RPMI7951 (cell line): ENCODE results near the gene TBC1D20. TPM values are rescaled to one million over a fixed set of nuclear protein-coding genes. Genes with fewer than 3 reads are reported as not detected.
"Not testable (repeated sequence)": the region's sequence is repeated elsewhere in the genome, so short reads cannot be mapped to it uniquely, and the experiment has no call there.

Source experiments
- DNase-seq: peaks from one replicate; pipeline ENCODE4 v3.0.0-alpha.2; 2012; ENCODE audit warnings: low read depth
- total RNA-seq: library from RNA; depleted of rRNA; stranded (reverse); fragments of >200 nt; shearing (Covaris generic); gene quantifications from 2 replicates; pipeline ENCODE4 v1.2.3, GENCODE V29; 2014; rRNA removed

The TBC1D20 gene
- total RNA-seq, 1 experiment from 2014 or later, result 35.3 TPM

DNA sequence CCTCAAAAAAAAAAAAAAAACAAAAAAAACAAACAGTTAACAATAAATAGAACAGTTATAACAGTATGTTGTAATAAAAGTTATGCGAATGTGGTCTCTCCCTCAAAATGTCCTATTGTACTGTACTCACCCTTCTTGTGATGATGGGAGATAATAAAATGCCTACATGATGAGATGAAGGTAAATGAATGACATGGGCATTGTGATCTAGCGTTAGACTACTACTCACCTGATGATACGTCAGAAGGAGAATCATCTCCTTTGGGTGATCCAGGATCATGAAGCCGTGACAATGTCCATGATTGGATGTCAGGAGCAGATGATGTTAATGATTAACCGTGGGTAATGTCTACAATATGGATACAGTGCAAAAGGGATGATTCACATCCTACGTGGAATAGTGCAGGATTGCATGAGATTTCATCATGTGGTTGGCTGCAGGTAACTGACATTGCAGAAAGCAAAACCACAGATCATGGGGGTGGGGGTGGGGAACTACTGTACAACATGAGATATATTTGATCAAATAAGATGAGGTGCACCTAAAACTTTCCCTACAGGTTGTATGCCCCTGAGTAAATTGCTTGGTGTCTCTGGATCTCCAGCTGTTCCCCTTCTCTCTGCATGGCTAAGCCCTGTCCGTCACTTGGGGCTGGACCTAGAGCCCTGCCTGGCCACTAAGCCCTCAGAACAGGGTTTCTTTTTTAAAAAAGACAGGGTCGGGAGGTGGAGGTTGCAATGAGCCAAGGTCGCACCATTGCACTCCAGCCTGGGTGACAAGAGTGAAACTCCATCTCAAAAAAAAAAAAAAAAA, 60.4 kb downstream of the TBC1D20 start:
- peak; percentile 44 for DNase-seq

DNA sequence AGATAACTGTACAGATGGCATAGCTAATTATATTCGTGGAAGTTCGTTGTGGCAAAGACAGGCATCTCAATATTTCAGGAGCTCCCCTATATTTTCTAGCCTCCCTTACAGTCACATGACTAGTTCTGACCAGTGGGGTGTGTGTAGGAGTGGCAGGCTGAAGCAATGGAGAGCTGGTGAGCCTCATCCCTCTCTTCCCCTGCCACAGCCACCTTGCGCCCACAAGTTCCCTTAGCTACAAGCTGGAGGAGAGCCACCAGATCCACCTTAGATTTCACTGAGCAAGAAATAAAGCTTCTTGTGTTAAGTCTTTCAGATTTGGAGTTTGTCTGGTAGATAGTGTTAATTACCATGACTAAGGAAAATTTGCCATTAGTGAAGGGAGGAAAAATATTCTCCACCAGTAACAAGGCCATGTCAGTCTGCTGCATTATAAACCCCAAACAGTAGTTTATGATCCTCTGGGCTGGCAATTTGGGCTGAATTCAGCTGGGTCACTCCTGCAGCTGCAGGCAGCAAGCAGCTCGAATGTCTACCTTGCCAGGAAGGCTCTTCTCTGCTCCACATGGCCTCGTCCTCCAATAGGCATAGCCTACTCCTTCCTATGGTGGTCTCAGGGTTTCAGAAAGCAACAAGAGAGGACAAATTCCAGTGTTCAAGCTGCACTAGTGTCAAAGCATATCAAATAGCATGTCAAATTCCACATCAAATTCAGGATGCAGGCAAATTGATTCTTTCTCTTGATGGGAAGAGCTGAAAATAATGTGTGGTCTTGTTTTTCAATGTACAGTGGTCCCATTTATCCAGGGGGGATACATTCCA, 61.7 kb downstream of the TBC1D20 start:
- DNase-seq, result no peak

DNA sequence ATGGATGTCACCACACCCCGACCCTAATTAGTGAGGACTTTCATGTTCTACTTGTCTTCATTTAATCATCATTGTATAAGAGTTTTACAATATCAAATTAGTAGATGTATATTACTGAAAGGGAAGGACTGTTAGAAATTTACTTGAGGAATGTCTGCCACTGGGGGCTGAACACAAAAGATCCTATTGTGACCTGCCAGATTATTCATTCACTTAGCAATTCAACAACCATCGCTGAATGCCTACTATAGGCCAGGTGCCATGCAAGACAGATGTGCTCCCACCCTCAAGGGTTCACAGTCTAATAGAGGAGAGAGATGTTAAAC, 62.2 kb downstream of the TBC1D20 start:
- DNase-seq, result no peak

DNA sequence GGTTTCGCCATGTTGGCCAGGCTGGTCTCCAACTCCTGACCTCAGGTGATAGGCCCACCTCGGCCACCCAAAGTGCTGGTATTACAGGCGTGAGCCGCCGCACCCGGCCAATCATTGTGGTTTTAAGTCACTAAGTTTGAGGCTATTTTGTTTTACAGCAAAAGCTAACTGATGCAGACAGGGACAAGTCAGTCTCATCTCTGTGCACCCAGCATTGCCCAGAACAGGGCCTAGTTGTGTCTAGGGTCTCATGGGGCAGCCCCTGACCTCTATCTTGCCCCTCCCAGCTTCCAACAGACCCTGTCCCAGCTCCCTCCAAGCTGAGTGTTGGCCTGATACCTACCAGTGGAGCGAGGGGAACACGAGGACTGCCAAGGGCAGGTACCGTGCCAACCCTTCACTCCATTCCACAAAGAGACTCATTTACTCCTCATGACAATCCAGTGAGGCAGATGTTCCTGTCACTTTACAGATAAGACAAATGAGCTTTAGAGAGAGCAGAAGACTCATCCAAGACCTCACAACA, 63.1 kb downstream of the TBC1D20 start:
- DNase-seq, result no peak

DNA sequence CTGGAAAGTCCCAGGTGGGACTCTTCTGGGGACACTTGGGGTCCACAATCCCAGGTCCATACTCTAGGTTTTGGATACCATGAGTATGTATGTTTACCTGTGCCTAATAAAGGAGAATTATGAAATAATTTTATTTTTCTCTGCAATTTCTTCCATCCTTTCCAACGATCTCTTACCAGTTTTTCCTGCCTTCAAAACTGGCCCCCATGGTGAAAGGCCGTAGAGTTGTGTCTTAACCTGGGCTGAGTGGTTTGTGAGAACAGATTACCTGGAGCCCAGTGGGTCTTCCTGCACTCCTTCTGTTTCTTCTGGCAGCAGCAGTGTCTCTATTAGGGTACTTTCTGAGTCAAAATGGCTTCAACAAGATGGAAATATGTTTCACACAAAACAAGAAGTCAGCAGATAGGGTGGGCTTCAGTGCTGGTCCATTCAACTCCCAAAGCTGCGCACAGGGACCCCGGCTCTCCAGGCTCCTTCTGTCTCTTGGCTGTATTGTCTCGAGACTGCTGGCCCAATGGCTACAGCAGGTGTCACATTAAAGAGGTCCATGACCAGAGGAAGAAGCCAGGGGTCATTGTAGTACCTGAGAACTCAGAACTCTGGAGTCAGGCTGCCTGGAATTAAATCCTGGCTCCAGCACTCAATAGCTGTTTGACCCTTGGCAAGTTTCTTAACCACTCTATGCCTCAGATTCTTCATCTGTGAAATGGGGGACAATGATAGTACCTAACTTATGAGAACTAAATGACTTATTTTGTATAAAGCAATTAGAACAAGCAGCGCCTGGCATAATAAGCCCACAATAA, 64.7 kb downstream of the TBC1D20 start:
- no peak for DNase-seq

DNA sequence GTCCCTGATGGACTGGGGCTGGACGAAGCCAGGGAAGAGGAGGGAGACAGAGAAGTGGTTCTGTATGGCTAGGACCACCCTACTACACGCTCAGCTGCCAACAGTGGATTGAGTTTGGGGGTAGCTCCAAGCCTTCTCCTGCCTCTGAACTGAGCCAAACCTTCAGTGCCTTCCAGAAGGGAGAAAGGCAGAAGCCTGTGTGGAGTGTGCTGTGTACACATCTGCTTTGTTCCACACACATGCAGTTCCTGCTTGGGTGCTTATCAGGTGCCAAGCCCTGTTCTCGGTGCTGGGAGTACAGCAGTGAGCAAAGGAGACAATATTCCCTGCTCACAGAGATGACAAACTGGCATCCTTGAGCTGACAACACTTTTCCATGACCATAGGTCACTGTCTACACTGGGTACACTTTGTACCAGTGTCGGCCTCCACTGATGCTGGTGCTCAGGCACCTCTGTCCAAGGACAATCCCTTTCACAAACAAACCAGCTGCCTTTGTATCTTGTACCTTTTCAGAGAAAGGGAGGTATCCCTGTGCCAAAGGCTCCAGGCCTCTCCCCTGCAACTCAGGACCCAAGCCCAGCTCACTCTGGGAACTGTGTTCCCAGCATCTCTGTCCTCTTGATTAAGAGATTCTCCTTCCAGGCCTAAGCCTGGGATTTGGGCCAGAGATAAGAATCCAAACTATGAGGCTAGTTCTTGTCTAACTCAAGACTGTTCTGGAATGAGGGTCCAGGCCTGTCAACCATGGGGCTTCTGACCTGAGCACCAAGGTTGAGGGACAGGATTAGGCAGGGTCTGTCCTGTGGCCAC, 65.5 kb downstream of the TBC1D20 start:
- no peak for DNase-seq

DNA sequence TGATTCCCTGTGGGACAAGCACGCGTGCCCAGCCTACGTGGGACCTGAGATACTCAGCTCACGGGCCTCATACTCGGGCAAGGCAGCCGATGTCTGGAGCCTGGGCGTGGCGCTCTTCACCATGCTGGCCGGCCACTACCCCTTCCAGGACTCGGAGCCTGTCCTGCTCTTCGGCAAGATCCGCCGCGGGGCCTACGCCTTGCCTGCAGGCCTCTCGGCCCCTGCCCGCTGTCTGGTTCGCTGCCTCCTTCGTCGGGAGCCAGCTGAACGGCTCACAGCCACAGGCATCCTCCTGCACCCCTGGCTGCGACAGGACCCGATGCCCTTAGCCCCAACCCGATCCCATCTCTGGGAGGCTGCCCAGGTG, 66.1 kb downstream of the TBC1D20 start:
- no peak for DNase-seq

DNA sequence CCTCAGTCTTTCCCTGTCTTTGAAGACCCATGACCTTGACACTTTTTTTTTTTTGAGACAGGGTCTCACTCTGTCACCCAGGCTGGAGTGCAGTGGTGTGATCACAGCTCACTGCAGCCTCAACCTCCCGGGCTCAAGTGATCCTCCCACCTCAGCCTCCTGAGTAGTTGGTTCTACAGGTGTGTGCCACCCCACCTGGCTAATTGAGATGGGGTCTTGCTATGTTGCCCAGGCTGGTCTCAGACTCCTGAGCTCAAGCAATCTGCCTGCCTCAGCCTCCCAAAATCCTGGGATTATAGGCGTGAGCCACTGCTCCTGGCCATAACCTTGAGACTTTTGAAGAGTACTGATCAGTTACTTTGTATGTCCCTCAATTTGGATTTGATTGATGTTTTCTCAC, 69.0 kb downstream of the TBC1D20 start:
- not testable (repeated sequence) for DNase-seq

DNA sequence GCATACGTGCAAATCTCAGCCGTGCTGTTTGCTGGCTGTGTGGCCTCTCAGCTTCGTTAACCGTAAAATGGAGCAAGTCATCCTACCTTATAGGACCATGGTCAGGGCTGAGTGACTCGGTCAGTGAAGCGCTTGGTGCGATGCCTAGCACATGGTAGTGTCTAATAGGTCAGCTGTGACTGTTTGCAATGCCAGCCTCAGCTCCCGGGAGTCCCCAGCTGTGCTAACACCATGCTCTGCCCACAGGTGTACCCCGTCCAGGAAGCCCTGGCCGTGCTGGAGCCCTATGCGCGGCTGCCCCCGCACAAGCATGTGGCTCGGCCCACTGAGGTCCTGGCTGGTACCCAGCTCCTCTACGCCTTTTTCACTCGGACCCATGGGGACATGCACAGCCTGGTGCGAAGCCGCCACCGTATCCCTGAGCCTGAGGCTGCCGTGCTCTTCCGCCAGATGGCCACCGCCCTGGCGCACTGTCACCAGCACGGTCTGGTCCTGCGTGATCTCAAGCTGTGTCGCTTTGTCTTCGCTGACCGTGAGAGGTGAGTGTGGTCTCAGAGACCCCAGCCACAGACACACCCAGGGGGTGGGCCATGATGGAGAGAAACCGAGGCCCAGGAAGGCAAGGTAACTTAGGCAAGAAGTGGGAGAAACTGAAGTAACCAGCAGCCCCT, 71.2 kb downstream of the TBC1D20 start:
- no peak for DNase-seq

DNA sequence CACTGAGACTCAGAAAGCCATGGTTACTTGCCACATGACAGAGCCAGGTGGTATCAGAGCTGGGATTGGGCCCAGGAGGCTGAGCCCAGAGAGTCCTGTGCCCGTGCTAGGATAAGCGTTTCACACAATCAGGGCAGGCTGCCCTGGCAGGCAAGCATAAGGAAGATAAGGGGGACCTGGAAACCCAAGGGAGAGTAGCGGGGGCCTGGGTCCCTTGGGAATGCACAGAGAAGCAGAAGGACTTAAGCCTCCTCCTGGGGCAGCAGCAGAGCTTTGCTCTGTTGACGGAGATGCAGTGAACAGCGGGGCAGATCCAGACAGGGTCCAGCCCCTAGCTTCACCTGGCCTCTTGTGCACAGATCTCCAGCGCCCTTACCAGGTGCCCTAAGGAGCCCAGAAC, 73.1 kb downstream of the TBC1D20 start:
- DNase-seq, result no peak

DNA sequence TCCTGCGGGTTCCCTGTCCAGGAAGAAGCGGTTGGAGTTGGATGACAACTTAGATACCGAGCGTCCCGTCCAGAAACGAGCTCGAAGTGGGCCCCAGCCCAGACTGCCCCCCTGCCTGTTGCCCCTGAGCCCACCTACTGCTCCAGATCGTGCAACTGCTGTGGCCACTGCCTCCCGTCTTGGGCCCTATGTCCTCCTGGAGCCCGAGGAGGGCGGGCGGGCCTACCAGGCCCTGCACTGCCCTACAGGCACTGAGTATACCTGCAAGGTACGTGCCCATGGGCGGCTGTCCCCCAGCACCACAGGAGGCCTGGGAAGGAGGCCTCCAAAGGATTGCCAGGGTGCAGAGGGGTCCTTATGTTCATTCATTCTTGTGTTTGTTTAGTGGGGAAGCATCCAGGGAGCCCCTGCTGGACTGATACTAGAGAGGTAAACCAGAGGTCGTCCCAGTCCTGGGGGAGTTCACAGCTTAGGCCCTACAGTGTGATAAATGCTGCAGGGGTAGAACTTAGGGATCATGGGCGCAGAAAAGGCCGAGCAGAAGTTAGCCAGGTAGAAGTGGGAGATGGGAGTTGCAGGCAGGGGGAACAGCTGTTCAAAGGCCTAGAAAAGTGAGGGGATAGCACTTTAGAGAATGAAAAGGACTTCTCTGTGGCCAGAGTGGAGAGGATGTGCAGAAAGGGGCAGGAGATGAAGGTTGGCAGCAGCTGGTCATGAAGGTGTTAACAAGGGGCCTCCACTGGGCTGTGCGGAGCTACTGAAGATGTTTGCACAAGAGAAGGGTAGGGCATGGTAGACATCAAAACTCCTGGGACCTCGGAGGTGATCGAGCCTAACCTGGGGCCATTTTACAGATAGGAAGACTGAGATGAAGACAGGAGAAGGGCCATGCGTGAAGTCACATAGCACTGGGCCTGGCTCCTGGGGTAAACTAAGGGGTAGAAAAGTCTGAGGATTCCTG, 74.0 kb downstream of the TBC1D20 start:
- DNase-seq, result no peak

DNA sequence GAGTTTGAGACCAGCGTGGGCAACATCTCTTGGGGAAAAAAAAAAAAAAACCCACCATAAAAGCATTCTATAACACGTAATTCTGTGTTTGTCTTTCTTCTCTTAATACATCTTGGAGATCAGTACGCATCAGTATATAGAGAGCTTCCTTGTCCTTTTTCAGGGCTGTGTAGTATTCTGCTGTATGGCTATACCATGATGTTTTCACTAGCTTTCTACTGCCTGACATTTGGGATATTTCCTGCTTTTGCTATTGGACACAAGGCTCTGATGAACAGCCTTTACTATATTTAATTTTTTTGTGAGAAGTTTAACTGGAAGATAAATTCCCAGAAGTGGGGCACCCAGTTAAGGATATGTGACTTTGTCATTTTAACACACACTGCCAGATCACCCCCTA, 74.8 kb downstream of the TBC1D20 start:
- no peak for DNase-seq

DNA sequence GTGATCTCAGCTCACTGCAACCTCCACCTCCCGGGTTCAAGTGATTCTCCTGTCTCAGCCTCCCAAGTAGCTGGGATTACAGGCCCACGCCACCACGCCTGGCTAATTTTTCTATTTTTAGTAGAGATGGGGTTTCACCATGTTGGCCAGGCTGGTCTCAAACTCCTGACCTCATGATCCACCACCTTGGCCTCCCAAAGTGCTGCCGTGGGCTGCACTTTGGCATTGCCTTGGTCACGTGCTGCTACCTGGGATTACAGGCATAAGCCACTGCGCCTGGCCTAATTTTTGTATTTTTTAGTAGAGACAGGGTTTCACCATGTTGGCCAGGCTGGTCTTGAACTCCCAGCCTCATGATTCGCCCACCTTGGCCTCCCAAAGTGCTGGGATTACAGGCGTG, 75.7 kb downstream of the TBC1D20 start:
- not testable (repeated sequence) for DNase-seq

Other genes starting within 250 kb of the TBC1D20 start
- gene DEFB129, start 235.3 kb downstream of the TBC1D20 start, total RNA-seq, result not detected in 2 replicates
- not detected in 2 replicates for gene DEFB132, start 204.8 kb downstream of the TBC1D20 start, total RNA-seq
- gene C20orf96, start 171.8 kb downstream of the TBC1D20 start, total RNA-seq, result 1.4 and 2.4 TPM in 2 replicates
- 16.2 and 19.2 TPM in 2 replicates for gene ZCCHC3, start 165.0 kb downstream of the TBC1D20 start, total RNA-seq
- gene SOX12, start 137.0 kb downstream of the TBC1D20 start, total RNA-seq, result 3.1 and 6.1 TPM in 2 replicates
- 92.3 and 111 TPM in 2 replicates for gene NRSN2, start 115.4 kb downstream of the TBC1D20 start, total RNA-seq
- 50.5 and 57.3 TPM in 2 replicates for gene TRIB3, start 81.8 kb downstream of the TBC1D20 start, total RNA-seq
- 106 and 141 TPM in 2 replicates for gene RBCK1, start 54.2 kb downstream of the TBC1D20 start, total RNA-seq
- 127 and 146 TPM in 2 replicates for gene CSNK2A1, start 81.3 kb upstream of the TBC1D20 start, total RNA-seq
- gene TCF15, start 147.8 kb upstream of the TBC1D20 start, total RNA-seq, result 0.24 TPM in 1 of 2 replicates, not detected in the other
- gene SRXN1, start 190.7 kb upstream of the TBC1D20 start, total RNA-seq, result 70.9 and 73.4 TPM in 2 replicates
- not detected in 2 replicates for gene SCRT2, start 213.3 kb upstream of the TBC1D20 start, total RNA-seq